GM12878 (cell line): ENCODE data around the gene MED10.

Source experiments
- CEBPB ChIP-seq, 2 experiments: fragments of 150-350 bp in 1 of 2; IDR thresholded peaks; 2 replicates each; pipeline ENCODE4 v1.6.1; 2012 to 2014; ENCODE audit warnings: low read depth in 2 of 2, low read length in 2 of 2, borderline replicate concordance in 1 of 2, inconsistent platforms in 1 of 2
- CEBPZ ChIP-seq: fragments of 150-350 bp; IDR thresholded peaks from 2 replicates; pipeline ENCODE4 v1.6.1; 2016; ENCODE audit warnings: low read depth, low read length
- CTCF ChIP-seq, 3 experiments: IDR thresholded peaks in 2 of 3; conservative IDR thresholded peaks in 1 of 3; 2 replicates each; pipeline ENCODE4 v1.5.1; 2011; ENCODE audit warnings: low read depth in 3 of 3, low read length in 3 of 3, mild to moderate bottlenecking in 3 of 3, control low read depth in 2 of 3, moderate library complexity in 2 of 3, inconsistent platforms in 1 of 3, mixed read lengths in 1 of 3; ENCODE audit not compliant: control insufficient read depth in 2 of 3, insufficient read depth in 1 of 3; ENCODE audit errors: extremely low read depth in 1 of 3
- USF2 ChIP-seq: IDR thresholded peaks from 2 replicates; pipeline ENCODE4 v1.6.1; 2011; ENCODE audit warnings: low read depth, low read length, improper control_type of control experiment, borderline replicate concordance
- TF ChIP-seq, protein P1 (sequence below): fragments of 150-350 bp; IDR thresholded peaks from 2 replicates; pipeline ENCODE4 v1.6.1; 2014; ENCODE audit warnings: mild to moderate bottlenecking, low read depth, low read length

- TF ChIP-seq CTCF (IDR thresholded peaks at IDR 0.05 in 2 of 3, conservative IDR thresholded peaks at IDR 0.05 in 1 of 3; ENCODE audit: control insufficient read depth in 2 of 3, extremely low read depth in 1 of 3, insufficient read depth in 1 of 3, low read depth in 3 of 3, low read length in 3 of 3) (no peak), CEBPZ (no peak), USF2 (no peak), CEBPB (IDR thresholded peaks at IDR 0.05; ENCODE audit: borderline replicate concordance in 1 of 2, low read depth in 2 of 2, low read length in 2 of 2) (no peak)
- TF ChIP-seq, protein P1, sequence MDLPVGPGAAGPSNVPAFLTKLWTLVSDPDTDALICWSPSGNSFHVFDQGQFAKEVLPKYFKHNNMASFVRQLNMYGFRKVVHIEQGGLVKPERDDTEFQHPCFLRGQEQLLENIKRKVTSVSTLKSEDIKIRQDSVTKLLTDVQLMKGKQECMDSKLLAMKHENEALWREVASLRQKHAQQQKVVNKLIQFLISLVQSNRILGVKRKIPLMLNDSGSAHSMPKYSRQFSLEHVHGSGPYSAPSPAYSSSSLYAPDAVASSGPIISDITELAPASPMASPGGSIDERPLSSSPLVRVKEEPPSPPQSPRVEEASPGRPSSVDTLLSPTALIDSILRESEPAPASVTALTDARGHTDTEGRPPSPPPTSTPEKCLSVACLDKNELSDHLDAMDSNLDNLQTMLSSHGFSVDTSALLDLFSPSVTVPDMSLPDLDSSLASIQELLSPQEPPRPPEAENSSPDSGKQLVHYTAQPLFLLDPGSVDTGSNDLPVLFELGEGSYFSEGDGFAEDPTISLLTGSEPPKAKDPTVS = no peak
These were observed 17.8 kb downstream of the MED10 start for GRCh38 chr5:6360323-6361072.
